Upper lobe of right lung (tissue), 1 donor: ENCODE measurements around the gene IQCB1. TPM values are rescaled to one million over a fixed set of nuclear protein-coding genes. Genes with fewer than 3 reads are reported as not detected.
A peak's percentile ranks its signal among the peaks of the same experiment; 100 is the strongest.
"Not testable (repeated sequence)": the region's sequence is repeated elsewhere in the genome, so short reads cannot be mapped to it uniquely, and the experiment has no call there.

ENCODE experiments used
- ATAC-seq: fragments of 200-7000 bp; cut with Tn5 transposase; one replicate; pipeline ENCODE4 v1.9.1; 2020; ENCODE audit warnings: mild to moderate bottlenecking, moderate library complexity
- DNase-seq: peaks from one replicate; pipeline ENCODE4 v3.0.0-alpha.2; 2020
- H3K27ac ChIP-seq: fragments of 200-600 bp; one replicate; pipeline ENCODE4 v1.8.0; 2022
- H3K27me3 ChIP-seq: fragments of 200-600 bp; one replicate; pipeline ENCODE4 v1.8.0; 2022; ENCODE audit warnings: mild to moderate bottlenecking
- H3K36me3 ChIP-seq: fragments of 200-600 bp; one replicate; pipeline ENCODE4 v1.8.0; 2022
- H3K4me1 ChIP-seq: fragments of 200-600 bp; one replicate; pipeline ENCODE4 v1.8.0; 2022
- H3K4me3 ChIP-seq: fragments of 200-600 bp; one replicate; pipeline ENCODE4 v1.8.0; 2022; ENCODE audit warnings: mild to moderate bottlenecking
- H3K9me3 ChIP-seq: fragments of 200-600 bp; one replicate; pipeline ENCODE4 v1.8.0; 2022
- CTCF ChIP-seq: fragments of 200-600 bp; IDR thresholded peaks from one replicate; pipeline ENCODE4 v1.8.0; 2022; ENCODE audit warnings: antibody characterized with exemption
- intact Hi-C: fragments of 100-400 bp; cut with DNase I; formaldehyde crosslinking; loops from one replicate; pipeline ENCODE4 v1.11.0; 2022
- total RNA-seq: library from RNA; stranded (reverse); fragmentation: NEBNext Ultra II Directional; extraction: Animal tissue kit (Norgen Biotek cat#: 25700); gene quantifications from one replicate; pipeline ENCODE4 v1.2.1, GENCODE V29; 2021
- donor health status: DM: no; HTN: yes; CAD: no; lungs with severe emphysema.

IQCB1 gene
- total RNA-seq, 1 donor from 2014 or later = 14.5 TPM

DNA sequence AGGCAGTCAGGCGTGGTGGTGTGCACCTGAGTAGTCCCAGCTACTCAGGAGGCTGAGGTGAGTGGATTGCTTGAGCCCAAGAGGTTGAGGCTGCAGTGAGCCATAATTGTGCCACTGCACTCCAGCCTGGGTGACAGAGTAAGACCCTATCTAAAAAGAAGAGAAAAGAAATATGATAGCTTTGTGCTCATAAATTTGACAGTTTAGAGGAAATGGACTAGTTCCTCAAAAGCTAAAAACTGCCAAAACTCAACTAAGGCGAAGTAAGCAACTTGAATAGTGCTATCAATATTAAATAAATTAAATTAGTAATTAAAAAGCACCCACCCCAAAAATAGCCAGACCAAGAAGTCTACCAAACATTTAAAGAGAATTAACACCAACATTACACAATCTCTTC is 34.9 kb upstream of the IQCB1 start:
- ATAC-seq (no peak), DNase-seq (no peak)
- no peaks in the 10 kb centered on the region for H3K27me3 ChIP-seq
- no peaks in the 10 kb centered on the region for H3K4me1 ChIP-seq
- intact Hi-C loops = no loop called here
- TF ChIP-seq CTCF = no peak
- no peak overlapping the region for H3K27ac ChIP-seq
- H3K36me3 ChIP-seq = peaks cover 12% of the 10 kb centered on the region
- no peak overlapping the region for H3K4me3 ChIP-seq
- no peaks in the 10 kb centered on the region for H3K9me3 ChIP-seq

GRCh38 chr3:121863801-121864200 is 28.9 kb upstream of the IQCB1 start:
- ATAC-seq (peak; percentile 31), DNase-seq (no peak)
- Histone ChIP-seq H3K27me3 (no peaks in the 10 kb centered on the region), H3K4me3 (no peak overlapping the region), H3K36me3 (no peaks in the 10 kb centered on the region), H3K9me3 (no peaks in the 10 kb centered on the region), H3K4me1 (no peaks in the 10 kb centered on the region), H3K27ac (no peak overlapping the region)
- intact Hi-C loops = no loop called here
- no peak for TF ChIP-seq CTCF

GRCh38 chr3:121863247-121863646 is 28.4 kb upstream of the IQCB1 start:
- DNase-seq, H3K27ac ChIP-seq, H3K4me1 ChIP-seq, H3K4me3 ChIP-seq, intact Hi-C loops, ATAC-seq, H3K27me3 ChIP-seq, H3K9me3 ChIP-seq, H3K36me3 ChIP-seq: not testable (repeated sequence)

DNA sequence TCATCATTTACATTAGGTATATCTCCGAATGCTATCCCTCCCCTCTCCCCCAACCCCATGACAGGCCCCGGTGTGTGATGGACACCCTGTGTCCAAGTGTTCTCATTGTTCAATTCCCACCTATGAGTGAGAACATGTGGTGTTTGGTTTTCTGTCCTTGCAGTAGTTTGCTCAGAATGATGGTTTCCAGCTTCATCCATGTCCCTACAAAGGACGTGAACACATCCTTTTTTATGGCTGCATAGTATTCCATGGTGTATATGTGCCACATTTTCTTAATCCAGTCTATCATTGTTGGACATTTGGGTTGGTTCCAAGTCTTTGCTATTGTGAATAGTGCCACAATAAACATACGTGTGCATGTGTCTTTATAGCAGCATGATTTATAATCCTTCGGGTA is 22.9 kb upstream of the IQCB1 start:
- DNase-seq, H3K27me3 ChIP-seq, H3K27ac ChIP-seq, H3K4me1 ChIP-seq, H3K36me3 ChIP-seq, H3K9me3 ChIP-seq, intact Hi-C loops, H3K4me3 ChIP-seq, ATAC-seq: not testable (repeated sequence)

DNA sequence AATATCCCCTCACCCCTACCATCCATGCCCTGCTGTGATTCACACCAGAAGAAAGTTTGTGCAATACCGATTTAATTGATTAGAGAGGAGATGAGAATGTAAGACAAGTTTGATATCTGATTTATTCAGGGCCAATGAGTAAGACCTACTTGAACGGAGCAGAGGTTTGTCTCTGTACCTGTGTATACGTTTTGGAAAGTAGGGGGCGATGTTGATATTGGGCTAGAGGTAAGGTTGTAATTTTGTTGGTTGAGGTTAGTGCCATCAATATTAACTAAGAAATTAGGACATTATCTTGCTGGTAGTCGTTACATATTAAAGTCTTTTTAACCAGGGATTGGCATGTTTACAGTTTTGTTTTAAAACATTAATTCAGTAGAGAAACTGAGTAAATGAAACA is 20.7 kb upstream of the IQCB1 start:
- intact Hi-C loops = no loop called here
- peak; percentile 13 for TF ChIP-seq CTCF
- peak; percentile 57 for ATAC-seq
- H3K36me3 ChIP-seq = no peaks in the 10 kb centered on the region
- no peaks in the 10 kb centered on the region for H3K9me3 ChIP-seq
- no peaks in the 10 kb centered on the region for H3K4me1 ChIP-seq
- H3K27me3 ChIP-seq = no peaks in the 10 kb centered on the region
- DNase-seq = no peak
- no peak overlapping the region for H3K4me3 ChIP-seq
- H3K27ac ChIP-seq = no peak overlapping the region

DNA sequence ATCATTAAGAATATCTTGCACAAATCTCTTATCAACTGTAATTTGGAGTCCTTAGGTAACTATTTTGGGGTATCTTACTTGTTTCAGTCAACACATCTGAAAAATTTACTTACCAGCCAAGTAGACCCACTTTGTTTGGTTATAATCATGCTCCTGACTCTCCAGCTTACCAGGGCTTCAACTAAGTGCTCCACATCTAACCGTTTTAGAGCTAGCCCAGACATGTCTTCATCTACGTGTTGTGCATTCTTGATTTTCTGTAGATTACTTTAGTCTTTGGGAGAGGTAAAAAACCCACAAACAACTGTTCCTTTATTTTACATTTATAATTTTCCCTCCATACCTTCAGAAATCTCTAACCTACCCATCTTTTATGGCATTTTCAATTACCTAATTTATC is 17.4 kb upstream of the IQCB1 start:
- Histone ChIP-seq H3K27ac (no peak overlapping the region), H3K9me3 (no peaks in the 10 kb centered on the region), H3K4me3 (no peak overlapping the region), H3K4me1 (no peaks in the 10 kb centered on the region), H3K36me3 (no peaks in the 10 kb centered on the region), H3K27me3 (no peaks in the 10 kb centered on the region)
- TF ChIP-seq CTCF = no peak
- no peak for DNase-seq
- ATAC-seq = no peak
- intact Hi-C loops = no loop called here

- no peaks in the 10 kb centered on the region for H3K4me1 ChIP-seq
- no peaks in the 10 kb centered on the region for H3K9me3 ChIP-seq
- no peaks in the 10 kb centered on the region for H3K27me3 ChIP-seq
- DNase-seq = no peak
- no peak overlapping the region for H3K27ac ChIP-seq
- ATAC-seq = no peak
- intact Hi-C loops = no loop called here
- no peaks in the 10 kb centered on the region for H3K36me3 ChIP-seq
- no peak overlapping the region for H3K4me3 ChIP-seq
- TF ChIP-seq CTCF = no peak
Observed at GRCh38 chr3:121844892-121845291, 10.0 kb upstream of the IQCB1 start.
